Raji (cell line): ENCODE results near the gene STAC3.
A peak's percentile ranks its signal among the peaks of the same experiment; 100 is the strongest.

Source experiments
- POLR2A ChIP-seq: IDR thresholded peaks from 2 replicates; pipeline ENCODE4 v1.6.1; 2011; ENCODE audit warnings: low read depth, low read length, control low read depth; ENCODE audit not compliant: insufficient read depth

The STAC3 gene

GRCh38 chr12:57230381-57231155 lies 20.4 kb downstream of the STAC3 start:
- TF ChIP-seq POLR2A, result no peak

GRCh38 chr12:57229634-57230380 lies 21.2 kb downstream of the STAC3 start, which contains the start of gene SHMT2:
TSS of gene SHMT2 (plus strand) at chr12:57229711. CDS start at chr12:57229779, 68 bp downstream.
- TF ChIP-seq POLR2A, result peak; percentile 87

- no peak for TF ChIP-seq POLR2A
Measured at GRCh38 chr12:57229046-57229633, 21.8 kb downstream of the STAC3 start.

GRCh38 chr12:57227315-57228115 lies 23.5 kb downstream of the STAC3 start:
- no peak for TF ChIP-seq POLR2A

DNA sequence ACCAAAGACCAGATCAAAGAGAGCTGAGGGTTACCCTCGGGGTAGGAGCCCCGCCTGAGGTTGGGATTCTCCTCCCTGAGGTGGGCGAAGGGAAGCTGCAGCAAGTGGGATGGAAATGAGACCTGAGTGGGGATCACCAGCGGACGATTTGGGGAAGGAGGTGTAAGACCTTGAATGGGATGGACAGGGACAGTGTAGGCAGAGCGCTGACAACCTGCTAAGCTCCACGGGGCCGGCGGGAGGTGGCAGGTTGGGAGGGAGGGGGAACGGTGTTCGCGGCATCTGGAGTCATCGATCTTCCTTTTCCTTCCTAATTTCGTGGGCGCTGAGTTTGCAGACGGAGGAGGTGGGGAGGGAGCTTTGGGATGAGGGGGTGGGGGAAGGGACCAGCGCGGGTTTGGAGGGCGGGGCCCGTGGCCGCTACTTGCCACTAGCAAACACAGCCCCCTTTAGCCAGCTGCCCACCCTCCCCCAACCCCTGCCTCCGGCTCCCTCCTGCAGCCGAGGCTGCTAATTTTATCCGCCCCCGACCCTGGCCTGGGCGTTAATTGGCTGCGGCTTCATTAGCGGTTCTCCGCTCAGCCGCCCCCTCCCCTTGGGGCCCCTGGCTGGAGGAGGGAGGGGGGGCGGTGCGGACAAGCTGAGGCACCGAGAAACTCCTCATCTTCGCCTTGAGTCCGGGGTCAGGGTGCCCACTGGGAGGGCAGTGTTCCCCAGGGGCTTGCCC lies 24.2 kb downstream of the STAC3 start:
- no peak for TF ChIP-seq POLR2A

DNA sequence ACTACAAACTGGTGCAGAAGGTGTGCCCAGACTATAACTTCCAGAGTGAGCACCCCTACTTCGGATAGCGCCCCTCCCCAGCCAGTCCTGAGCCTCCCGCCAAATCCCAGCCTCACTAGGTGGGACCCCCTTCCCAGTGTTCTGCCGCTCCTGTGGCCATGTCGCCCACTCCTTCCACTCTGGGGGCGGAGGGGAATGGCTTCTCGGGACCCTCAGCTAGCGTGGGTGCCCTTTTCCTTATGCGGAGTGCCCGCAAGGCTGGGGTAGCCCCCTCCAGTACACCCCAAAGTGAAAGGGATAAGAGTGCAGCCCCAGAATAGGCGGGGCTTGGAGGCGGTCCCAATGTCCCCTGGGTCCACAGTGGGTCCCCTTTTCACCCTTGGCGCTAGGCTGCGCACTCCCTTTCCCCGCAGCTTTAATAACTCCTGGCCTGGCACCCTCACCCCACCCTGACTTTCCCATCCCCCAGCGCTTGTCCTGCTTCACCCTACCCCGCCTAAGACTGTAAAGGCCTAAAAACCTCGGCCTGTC lies 25.2 kb downstream of the STAC3 start:
- TF ChIP-seq POLR2A, result no peak

DNA sequence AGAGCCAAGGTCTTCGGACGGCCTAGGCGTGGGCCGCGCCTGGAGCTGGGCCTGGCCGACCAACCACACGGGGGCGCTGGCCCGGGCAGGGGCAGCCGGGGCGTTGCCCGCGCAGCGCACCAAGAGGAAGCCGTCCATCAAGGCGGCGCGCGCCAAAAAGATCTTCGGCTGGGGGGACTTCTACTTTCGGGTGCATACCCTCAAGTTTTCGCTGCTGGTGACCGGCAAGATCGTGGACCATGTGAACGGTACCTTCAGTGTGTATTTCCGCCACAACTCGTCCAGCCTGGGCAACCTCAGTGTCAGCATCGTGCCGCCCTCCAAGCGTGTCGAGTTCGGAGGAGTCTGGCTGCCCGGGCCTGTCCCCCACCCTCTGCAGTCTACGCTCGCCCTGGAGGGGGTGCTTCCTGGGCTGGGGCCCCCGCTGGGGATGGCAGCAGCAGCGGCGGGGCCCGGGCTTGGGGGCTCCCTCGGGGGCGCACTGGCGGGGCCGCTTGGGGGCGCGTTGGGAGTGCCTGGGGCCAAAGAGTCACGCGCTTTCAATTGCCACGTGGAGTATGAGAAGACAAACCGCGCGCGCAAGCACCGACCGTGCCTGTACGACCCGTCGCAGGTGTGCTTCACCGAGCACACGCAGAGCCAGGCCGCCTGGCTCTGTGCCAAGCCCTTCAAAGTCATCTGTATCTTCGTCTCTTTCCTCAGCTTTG lies 25.9 kb downstream of the STAC3 start:
- no peak for TF ChIP-seq POLR2A

DNA sequence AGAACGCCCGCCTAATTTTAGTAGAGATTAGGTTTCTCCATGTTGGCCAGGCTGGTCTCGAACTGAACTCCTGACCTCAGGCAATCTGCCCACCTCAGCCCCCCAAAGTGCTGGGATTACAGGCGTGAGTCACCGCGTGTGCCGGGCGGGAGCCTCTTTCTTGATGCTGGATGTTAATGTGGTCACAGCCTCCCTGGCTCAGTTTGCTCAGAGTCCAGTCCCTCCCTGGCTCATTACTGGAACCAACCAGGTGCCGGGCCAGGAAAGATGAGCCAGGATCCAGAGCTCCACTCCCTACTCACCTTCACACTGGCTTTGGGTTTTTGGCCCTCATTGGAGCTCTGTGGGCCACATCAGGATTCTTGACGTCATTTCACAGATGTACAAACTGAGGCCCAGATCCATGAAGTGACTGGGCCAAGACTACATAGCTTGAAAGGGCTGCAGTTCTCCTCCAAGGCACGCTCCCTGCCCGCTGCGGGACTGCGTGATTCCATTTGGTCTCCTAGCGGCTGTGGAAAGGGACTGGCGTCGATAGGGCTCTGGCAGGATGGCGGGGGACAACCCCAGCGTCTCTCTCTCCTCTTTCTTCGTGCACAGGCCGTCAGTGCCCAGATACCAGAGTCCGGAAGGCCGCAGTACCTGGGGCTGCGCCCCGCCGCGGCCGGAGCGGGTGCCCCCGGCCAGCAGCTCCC lies 26.6 kb downstream of the STAC3 start:
- no peak for TF ChIP-seq POLR2A

DNA sequence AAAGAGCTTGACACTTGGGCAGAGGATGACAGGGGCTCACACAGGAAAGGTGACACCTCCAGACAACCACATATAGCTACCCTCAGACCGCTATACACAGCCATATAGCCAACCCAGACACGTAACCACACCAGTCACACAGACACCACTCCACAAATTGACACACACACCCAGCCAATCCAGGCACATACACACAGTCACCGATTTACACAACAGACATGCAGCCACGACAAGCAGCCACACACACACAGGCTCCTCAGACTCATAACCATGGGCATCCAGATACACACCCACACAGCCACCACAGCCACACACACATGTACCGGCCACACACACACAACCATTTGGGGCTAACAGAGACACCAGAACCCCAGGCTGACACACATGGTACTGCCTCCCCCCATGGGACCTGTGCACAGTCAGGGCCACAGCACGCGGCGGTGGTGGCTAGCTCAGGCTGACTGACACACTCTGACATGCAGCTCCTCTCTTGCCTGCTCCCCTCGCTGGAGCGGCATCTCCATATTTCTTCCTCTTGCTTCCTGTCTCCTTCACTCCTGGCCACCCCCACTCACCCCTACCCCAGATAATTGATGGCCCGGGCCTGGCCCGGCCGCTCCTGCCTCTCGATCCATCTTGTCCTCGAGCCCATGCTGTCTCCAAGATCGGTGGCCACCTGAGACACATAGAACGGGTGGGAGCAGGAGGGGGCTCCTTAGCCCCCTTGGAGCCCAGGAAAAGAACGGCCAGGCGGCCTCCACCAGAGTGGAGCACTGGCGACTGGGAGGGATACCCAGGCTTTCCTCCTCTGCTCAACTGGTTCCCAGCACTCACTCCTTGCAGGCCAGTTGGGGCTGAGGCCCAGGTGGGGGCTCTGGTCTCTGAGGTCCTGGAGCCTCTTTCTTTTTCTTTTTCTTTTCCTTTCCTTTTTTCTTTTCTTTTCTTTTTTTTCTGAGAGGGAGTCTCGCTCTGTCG lies 27.5 kb downstream of the STAC3 start:
- no peak for TF ChIP-seq POLR2A

DNA sequence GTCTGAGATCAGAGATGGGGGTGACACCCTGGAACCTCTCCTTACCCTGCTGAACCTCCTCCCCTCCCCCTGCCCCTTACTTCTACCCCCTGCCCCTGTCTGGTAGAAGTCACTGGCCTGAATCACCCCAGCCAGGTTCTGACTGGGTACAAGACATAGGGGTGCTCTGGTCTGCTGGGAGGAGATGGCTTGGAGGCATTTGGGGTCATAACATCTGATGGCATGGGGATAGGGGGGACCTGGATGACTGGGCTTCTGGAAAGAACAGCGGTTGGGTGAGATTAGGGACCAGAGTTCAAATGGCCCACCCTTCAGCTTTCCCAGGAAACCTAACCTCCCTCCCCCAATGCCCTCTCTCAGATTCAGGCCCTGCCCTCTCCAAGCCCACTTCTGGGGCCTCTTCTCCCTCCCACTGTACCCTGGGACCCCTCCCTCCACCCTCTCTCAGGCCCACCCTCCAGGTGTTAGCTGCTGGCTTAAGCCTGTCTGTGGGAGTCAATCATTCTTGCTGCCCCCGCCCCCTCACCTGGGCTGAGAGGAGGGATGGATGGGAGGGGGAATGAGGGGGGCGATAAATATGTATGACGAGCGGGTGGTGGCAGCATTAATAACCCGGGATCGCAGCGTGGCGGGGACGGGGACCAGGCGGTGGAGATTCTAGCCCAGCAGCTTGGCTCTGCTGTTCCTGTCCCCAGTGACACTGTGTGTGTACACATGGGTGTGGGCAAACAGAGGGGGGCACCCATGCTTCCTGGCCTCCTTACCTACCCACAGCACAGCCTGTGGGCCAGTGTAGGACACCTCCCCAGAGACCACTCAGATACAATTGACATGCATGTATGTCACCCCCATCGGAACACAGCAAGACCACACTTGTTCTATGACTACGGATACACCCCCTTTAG lies 28.4 kb downstream of the STAC3 start:
- no peak for TF ChIP-seq POLR2A
